Smooth muscle cell of bladder (primary cell): Measurements from ENCODE around the gene SLC39A2. TPM values are rescaled to one million over a fixed set of nuclear protein-coding genes. Genes with fewer than 3 reads are reported as not detected.

Experiments
- total RNA-seq: library from RNA; depleted of rRNA; stranded (reverse); fragments of >200 nt; gene quantifications from 2 replicates; pipeline ENCODE4 v1.2.3, GENCODE V29; 2014

SLC39A2 gene, protein sequence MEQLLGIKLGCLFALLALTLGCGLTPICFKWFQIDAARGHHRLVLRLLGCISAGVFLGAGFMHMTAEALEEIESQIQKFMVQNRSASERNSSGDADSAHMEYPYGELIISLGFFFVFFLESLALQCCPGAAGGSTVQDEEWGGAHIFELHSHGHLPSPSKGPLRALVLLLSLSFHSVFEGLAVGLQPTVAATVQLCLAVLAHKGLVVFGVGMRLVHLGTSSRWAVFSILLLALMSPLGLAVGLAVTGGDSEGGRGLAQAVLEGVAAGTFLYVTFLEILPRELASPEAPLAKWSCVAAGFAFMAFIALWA
- total RNA-seq: under 0.01 and 0.09 TPM in 2 replicates

GRCh38 chr14:20998674-20999366, at the start of gene SLC39A2:
Gene SLC39A2, plus strand, starts transcription at chr14:20999293. Its CDS starts 154 bp downstream, at chr14:20999447.

GRCh38 chr14:20954736-20955537, 44.2 kb upstream of the SLC39A2 start, which contains the start of gene RNASE2:
Gene RNASE2, plus strand, starts transcription at chr14:20955487. Its CDS starts 285 bp downstream, at chr14:20955772.

DNA sequence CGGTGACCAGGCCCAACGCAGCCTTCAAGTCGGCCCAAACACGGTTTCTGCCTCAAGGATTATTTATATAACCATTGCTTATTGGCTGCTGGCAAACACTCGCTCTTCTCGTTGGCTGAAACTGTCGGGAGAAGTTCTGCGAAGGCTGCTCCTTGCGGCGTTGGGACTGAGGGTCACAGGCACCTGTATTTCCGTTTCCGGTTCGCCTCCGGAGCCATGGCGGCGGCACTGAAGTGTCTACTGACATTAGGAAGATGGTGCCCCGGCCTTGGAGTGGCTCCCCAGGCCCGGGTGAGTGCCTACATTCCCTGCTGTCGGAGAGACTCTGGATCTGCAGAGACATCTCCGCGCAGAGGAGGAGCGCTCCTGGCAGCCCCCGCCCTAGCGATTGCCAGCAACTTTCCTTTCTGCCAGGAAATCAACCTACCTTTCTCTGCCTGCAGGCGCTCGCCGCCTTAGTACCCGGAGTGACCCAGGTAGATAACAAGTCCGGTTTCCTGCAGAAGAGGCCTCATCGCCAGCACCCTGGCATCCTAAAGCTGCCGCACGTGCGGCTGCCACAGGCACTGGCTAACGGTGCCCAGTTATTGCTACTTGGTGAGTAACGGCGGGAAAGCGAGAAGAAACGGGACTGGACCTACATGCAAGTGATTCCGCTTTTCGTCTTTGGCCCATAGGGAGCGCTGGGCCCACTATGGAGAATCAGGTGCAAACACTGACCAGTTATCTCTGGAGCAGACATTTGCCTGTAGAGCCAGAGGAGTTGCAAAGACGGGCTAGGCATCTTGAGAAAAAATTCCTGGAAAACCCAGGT, 9.1 kb upstream of the SLC39A2 start, which contains the start of gene METTL17:
Gene METTL17 (plus strand): TSS at position 194 of the 814 bp plus-strand sequence. CDS start 23 bp downstream, at position 217.

DNA sequence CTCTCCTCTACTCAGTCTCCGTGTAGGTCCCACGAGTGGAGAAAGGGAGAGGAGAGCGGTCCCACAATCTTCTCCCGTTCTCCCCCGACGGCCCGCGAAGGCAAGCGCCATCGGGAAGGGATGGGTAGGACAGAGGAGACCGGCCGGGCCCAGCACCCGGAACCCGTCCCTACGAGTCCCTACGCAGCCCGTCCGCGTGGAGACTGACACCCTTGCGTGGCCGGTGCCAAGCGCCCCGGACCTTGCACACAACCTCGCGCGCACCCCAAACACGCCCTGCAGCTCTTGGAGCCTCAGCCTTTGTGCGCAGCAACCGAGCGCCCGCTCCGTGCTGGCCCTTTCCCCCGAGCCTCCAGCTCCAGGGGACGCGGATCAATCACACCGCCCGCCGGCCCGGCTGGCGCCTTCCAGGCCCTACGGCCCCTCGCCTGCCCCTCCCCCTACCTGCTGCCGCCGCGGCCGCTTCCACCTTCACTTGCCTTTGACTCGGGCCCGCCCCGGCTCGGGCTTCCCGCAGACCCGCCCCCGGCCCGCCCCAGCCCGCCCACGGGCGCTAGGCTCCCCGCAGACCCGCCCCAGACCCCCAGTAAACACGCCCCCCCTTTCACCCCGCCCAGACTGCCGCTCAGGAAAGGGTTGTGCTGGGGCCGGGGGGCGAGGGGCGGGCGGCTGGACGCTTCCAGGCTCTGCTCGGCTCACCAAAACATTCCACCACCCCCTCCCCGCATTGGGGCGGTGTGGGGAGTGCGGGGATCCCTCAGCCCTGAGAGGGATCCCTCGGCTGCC, 25.7 kb downstream of the SLC39A2 start, which contains the start of gene NDRG2:
Gene NDRG2 (minus strand): TSS at position 477 of the 786 bp plus-strand sequence. CDS start 1,746 bp downstream, outside the sequence.

DNA sequence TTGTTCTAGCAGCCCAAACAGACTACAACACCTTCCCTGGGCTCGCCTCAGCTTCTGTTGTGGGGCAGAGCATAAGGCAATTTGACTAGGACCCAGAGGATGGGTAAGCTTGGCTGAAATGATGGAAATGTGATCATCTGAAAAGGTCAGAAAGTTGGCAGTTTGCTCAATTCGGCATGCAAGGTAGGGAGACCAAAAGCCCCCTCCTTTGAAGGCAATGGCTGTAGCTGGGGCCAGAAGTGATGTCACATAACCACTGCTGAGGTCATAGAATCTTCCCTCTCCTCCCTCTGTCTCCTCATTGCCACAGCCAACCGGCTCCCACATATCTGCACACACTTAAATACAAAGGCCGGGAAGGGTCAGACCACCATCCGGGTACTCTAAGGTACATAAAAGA, 30.8 kb downstream of the SLC39A2 start, which contains the start of gene TPPP2:
Gene TPPP2 (plus strand): TSS at position 301 of the 400 bp plus-strand sequence. CDS start 365 bp downstream, outside the sequence.

GRCh38 chr14:21034707-21035106, 35.6 kb downstream of the SLC39A2 start, which contains the start of gene RNASE13:
Gene RNASE13, minus strand, starts transcription at chr14:21034807. Its CDS starts 519 bp downstream, at chr14:21034288.

DNA sequence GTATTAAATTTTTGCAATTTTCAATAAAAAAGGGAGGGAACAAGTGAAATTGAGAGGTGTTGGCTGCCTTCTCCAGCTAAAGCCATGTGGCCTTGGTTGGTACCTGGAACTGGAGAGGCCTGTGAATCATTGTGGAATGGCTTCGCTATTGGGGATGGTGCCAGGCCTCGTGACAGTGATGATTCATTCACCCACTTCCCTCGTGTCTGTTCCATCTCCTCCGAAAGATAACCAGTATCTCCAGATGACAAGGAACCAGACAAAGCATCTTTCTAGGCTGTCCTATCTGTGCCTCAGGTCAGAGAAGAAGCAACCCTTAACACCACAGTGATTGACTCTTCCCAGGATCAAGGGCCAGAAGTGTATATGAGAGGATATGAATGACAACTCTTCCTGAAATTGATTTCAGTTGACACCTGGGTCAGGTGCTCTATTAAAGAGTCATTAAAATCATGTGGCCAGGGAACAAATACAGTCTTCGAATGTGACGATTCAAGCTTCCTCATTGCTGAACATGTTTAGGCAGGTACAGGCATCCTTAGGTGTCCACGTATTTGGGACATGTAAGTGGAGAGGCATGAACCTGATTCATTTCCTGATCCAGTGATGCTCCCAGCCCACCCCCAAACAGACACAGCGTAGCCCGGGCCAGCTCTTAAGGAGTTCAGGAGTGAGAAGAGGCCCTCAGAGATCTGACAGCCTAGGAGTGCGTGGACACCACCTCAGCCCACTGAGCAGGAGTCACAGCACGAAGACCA, 42.8 kb downstream of the SLC39A2 start, which contains the start of gene RNASE7:
Gene RNASE7 (plus strand): TSS at position 687 of the 758 bp plus-strand sequence. CDS start 631 bp downstream, outside the sequence.

Other genes starting within 250 kb of the SLC39A2 start
- not detected in 2 replicates for gene EDDM3B, start 230.9 kb upstream of the SLC39A2 start, total RNA-seq
- not detected in 2 replicates for gene RNASE6, start 218.0 kb upstream of the SLC39A2 start, total RNA-seq
- gene RNASE1, start 196.4 kb upstream of the SLC39A2 start, total RNA-seq: 0.09 TPM in 1 of 2 replicates, not detected in the other
- gene RNASE3, start 107.9 kb upstream of the SLC39A2 start, total RNA-seq: not detected in 2 replicates
- not detected in 2 replicates for gene RNASE2, start 43.8 kb upstream of the SLC39A2 start, total RNA-seq
- 24.7 and 26.5 TPM in 2 replicates for gene METTL17, start 9.3 kb upstream of the SLC39A2 start, total RNA-seq
- 0.09 TPM in 1 of 2 replicates, not detected in the other for gene NDRG2, start 25.8 kb downstream of the SLC39A2 start, total RNA-seq
- gene TPPP2, start 30.9 kb downstream of the SLC39A2 start, total RNA-seq: not detected in 2 replicates
- gene RNASE13, start 35.5 kb downstream of the SLC39A2 start, total RNA-seq: not detected in 2 replicates
- gene RNASE7, start 43.1 kb downstream of the SLC39A2 start, total RNA-seq: not detected in 2 replicates
- not detected in 2 replicates for gene RNASE8, start 58.5 kb downstream of the SLC39A2 start, total RNA-seq
- gene ARHGEF40, start 71.0 kb downstream of the SLC39A2 start, total RNA-seq: 16.4 and 17.3 TPM in 2 replicates
- 1.8 and 2.6 TPM in 2 replicates for gene ZNF219, start 99.4 kb downstream of the SLC39A2 start, total RNA-seq
- gene TMEM253, start 101.8 kb downstream of the SLC39A2 start, total RNA-seq: not detected in 2 replicates
- not detected in 2 replicates for gene OR5AU1, start 156.8 kb downstream of the SLC39A2 start, total RNA-seq